DOHH2 (cell line): ENCODE results near the gene IDUA.

Experiments used
- EZH2phosphoT487 ChIP-seq: fragments of 200-600 bp; sonication (generic); IDR thresholded peaks from 2 replicates; pipeline ENCODE4 v1.6.1; 2017; ENCODE audit warnings: borderline replicate concordance, mild to moderate bottlenecking, antibody characterized with exemption, low read length, moderate library complexity, mixed read lengths
- TF ChIP-seq, protein P1 (sequence below): fragments of 200-600 bp; sonication (generic); IDR thresholded peaks from one replicate; pipeline ENCODE4 v1.5.1; 2014; ENCODE audit warnings: antibody characterized with exemption, mild to moderate bottlenecking, low read depth, low read length; ENCODE audit not compliant: poor library complexity, severe bottlenecking

DNA sequence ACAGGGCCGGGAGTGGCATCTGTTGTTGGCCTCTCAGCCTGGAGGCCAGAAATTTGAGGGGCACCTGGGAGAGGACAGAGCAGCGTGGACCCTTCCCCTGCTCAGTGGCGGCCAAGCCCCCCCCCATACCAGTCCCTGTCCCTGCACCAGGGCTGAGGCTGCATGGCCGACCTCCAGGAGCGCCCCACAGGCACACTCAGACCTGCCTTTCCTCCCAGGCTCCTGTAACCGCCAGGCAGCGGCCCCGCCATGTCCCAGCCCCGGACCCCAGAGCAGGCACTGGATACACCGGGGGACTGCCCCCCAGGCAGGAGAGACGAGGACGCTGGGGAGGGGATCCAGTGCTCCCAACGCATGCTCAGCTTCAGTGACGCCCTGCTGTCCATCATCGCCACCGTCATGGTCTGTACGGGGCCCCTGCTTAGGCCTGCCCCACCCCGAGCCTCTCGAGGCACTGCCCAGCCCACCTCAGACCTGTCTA lies 39.3 kb upstream of the IDUA start:
- TF ChIP-seq, protein P1, sequence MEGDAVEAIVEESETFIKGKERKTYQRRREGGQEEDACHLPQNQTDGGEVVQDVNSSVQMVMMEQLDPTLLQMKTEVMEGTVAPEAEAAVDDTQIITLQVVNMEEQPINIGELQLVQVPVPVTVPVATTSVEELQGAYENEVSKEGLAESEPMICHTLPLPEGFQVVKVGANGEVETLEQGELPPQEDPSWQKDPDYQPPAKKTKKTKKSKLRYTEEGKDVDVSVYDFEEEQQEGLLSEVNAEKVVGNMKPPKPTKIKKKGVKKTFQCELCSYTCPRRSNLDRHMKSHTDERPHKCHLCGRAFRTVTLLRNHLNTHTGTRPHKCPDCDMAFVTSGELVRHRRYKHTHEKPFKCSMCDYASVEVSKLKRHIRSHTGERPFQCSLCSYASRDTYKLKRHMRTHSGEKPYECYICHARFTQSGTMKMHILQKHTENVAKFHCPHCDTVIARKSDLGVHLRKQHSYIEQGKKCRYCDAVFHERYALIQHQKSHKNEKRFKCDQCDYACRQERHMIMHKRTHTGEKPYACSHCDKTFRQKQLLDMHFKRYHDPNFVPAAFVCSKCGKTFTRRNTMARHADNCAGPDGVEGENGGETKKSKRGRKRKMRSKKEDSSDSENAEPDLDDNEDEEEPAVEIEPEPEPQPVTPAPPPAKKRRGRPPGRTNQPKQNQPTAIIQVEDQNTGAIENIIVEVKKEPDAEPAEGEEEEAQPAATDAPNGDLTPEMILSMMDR, result no peak
- TF ChIP-seq EZH2phosphoT487, result no peak
